Stimulated activated CD4-positive, alpha-beta T cell treated with anti-CD3 and anti-CD28 coated beads, Interleukin-4, amount 100 ng/mL, for 4 hours (primary cell): ENCODE measurements around the gene DLG3.
"Not testable (repeated sequence)": the region's sequence is repeated elsewhere in the genome, so short reads cannot be mapped to it uniquely, and the experiment has no call there.

Source experiments
- DNase-seq, 2 experiments: peaks; one replicate each; pipeline ENCODE4 v3.0.0-alpha.2; 2020

Gene DLG3

DNA sequence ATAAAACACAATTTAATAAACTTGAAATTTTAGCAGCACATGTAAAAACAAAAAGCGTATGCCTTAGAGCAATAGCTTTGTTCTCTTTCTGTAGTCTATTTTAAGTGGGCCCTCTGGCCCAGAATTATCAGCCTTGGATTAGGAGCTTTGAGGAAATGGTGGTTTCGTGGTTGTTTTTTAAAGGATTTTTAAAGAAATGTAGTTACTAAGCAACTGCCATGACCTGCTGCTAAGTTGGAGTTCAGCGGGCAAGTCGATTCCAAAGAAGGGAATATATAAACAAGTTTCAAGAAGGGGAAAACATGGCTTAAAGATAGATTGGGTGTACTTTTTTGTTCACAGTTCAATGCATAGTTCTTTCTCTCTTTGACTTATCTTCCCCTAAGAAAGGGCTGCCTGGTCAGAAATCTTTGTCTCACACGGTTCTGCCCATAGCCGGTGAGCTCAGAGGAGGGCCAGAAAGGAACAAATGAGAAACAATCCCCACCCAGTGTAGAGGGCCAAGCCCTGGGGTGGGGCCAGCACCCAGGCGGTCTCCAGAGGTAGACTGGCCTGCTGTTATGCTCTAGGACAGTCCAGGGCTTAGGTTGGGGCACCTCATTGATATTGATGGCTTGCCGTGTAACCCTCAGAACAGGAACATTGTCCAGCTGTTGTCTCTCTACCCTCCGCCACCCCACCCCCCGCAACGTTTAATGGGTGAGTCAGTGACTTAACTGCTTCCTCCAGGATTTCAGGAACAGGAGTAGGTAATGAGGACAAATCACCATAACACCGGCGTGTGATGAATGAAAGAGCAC, 32.5 kb downstream of the DLG3 start:
- no peak for DNase-seq

DNA sequence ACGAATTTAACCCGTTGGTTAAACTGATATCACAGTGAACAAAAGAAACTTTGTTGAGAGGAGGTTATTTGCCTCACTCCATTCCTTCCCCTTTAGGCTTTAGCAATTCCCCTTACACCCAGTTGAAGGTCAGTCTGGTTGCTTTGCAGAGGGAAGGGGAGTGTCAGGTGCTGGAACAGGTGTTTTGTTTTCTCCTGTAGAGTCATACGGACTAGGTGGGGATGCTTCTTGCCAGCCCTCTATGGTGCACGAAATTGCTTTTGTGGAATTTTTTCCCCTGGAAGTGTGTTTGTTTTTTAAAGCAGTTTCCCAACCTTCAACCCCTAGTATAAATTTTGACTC, 33.1 kb downstream of the DLG3 start:
- DNase-seq: no peak

DNA sequence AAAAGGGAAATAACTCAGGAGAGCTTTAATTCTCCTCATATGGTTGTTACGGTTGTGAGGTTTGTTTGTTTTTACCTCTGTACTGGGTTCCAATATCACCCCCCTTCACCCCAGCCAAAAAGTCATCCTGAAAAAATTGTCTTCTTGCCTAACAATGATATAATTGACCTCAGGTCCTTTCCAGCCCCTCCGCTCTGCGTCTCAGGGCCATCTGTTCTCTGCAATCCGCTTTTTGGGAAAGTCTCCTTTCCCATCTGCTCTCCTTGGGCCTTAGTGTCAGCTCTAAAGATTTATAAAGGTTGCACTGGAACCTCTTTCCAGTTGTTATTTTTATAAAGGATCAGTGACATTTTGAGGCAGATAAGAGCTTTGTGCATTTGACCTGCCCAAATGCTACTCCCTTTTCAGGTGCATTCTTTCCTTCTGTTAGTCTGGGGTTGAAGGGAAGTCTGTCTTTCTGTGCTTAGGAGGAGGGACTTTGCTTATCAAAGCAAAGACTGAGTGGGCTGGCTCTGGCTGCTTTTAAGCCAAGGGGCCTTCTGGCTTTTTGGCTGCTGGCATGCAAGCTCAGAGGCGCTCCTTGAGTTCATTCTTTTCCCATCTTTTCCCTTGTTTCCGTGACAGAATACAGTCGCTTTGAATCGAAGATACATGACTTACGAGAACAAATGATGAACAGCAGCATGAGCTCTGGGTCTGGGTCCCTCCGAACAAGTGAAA, 34.1 kb downstream of the DLG3 start:
- DNase-seq: no peak

DNA sequence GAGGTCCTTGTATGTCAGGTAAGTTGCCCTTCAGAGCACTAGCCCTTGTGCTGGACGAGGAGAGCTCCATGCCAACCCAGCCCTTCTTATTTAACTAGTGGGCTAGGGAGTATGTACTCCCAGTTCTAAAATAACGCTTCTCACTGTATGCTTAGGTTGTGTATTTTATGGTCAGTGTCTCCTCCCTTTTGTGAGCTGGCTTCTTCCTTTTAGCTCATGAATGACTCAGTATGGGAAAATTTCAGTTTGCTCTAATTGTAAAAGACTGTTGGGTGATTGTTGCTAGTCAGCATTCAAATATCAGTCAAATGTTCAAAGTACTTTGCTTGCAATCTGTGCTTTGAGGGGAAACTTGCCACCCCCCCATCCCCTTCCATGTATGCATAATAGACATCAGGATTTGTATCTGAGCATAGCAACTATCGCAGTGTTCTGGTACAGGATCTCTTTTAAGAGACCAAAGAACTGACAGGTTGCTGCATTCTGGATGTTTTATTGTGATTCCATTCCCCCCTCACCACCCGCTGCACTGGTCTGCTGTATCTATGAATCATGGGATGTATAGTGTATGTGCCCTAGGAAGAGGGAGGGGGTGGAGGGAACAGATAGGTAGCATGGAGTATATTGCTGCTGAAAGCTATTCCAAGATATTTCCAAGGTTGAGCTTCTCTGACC, 34.7 kb downstream of the DLG3 start:
- no peak for DNase-seq

DNA sequence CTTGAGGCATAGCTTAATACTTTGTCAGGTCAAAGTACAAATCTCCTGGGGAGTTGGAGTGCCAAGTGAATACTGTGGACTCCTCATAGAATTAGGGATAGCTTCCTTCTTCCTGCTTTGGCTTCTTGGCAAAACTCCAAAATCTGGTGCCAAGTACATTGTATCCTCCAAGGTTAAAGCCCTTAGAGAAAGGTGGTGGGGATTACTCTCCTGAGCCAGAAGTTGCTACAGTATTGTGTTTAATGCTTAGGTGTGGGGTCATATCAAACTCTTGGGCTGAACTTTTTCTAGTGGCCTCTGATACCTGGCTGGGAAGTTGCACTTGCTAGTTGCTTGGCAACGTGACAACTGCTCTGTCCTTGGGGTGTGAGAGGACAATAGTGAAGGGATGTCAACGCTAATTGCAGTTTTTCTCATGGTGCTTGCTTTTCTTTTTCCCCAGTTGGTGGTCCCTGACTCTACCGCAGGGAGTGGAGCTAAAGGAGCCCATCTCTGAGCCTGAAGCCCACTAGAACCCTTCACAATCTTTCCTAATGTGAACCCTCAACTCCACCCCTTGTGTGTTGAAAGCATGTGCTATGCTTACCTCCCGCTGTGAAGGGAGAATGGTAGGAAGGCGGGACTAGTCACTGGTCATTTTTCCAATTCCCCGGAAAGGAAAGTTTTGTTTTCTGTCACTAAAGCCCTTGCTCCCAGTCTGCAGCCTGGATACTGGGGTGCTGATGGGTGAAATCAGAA, 35.5 kb downstream of the DLG3 start:
- DNase-seq: no peak

DNA sequence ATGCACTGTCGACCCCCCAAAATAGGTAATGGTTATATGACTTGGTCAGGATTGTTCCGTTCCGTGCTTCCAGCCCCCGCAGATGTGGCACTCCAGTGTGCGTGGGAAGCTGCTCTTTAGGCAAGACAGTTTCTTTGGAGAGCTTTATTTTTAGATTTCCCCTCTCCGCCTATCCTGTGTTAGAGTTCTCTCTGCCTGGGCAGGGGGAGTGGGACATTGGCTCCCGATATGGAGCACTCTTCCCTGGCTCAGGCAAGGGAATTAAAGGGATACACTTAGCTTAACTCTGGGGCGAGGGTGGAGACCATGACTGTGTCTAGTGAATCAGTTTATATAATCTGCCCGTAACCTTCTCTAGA, 36.0 kb downstream of the DLG3 start:
- no peak for DNase-seq

DNA sequence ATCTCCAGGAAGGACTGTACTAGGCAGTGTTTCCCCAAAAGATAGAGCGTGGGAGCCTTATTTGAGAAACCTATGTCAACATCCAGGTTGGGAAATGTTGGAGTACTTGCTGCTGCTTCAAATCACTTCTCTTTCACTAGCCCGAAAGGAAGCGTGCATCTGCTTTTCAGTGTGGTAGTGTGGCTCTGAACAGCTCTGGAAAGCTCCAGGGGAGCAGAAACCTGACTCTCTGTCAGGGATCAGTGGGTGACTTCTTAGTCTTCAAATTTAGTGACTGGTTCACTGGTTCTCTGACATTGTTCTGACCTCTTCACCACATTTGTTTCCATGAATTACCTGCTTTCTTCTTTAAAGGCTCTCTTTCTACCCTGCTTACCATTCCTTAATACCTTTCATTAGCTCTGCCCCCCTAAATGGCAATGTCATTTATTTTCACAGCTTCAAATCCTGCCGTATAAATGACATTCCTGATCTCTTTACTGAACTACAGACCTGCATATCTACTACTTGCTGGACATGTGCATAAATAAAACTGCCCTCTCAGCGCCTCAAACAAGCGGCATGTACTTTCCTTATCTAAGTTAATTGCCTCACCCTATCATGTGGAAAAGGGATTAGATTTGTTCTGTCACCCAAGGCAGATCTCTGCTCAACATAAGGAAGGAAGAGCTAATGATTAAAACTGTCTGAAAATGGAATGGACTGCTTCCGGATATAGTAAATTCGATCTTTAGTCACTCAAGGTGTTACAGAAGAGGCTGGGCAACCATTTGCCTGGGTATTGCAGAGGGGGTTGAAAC, 37.0 kb downstream of the DLG3 start:
- DNase-seq: no peak

DNA sequence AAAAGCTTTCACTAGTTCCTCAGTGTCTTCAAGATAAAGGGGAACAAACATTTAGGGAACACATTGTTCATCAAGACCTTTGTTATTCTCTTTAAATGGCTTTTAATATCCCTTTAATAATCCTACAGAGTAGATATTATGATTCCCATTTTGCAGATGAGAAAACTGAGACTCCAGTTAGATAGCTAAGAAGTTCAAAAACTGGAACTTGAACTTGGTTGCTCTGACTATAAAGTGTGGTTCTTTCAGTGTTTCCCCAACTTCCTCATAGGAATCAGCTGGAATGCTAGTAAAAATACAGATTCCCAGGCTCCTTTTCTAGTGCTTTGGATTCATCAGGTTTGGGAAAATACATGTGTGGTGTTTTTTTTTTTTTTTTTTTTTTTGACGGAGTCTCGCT, 37.7 kb downstream of the DLG3 start:
- no peak for DNase-seq

DNA sequence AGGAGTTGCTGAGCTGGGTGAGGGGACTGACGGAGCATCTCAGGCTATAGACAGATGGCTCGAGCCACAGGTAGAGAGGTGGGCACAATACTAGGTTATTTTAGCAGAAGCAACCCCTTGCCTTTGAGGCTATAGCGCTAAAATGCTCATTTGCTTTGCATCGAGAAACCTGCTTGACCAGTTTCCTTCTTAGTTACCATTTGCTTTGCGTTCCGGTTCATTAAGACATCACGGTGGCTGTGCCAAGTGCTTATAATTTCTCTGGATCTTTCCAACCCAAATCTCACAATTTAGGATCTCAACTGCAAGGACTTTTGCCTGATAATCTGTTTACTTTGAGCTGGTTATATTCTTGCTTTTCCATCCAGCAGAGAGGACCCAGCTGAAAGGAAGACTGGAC, 40.8 kb downstream of the DLG3 start:
- DNase-seq: no peak

DNA sequence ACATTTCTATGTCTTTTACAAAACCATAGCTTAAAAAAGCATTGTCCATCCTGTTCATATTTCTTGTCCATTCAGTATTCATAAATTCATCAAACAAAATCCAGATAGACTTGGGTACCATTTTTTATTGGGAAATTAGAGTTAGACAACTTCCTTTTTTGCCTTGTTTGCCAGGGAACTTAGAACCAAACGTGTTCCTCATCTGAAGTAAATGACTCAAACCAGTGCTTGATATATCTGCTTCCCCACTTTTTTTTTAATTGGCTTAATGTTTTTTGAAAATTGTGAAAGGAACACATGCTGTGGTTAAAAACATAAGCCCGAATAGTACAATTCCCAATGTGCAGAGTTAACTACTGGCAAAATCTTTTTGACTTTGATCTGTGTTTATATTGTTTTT, 44.2 kb downstream of the DLG3 start:
- DNase-seq: no peak

DNA sequence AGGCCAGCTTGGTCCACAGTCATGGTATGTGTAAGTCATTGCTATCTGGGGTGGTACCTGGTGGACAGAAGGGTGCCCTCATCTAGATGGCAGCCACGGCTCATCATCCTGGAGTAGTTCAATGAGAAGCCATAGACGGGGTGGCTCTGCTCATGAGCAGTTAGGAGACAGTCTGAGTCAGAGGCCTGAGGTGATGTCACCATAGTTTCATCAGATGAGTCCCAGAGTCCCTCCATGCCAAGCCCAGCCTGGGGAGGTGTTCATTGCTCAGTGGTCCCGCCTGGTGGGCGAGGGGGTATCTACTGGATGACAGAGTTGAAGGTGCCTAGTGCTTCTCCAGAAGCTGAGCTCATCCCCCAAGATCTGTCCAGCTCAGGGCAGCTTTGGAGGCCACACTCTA, 49.8 kb downstream of the DLG3 start:
- DNase-seq: no peak

DNA sequence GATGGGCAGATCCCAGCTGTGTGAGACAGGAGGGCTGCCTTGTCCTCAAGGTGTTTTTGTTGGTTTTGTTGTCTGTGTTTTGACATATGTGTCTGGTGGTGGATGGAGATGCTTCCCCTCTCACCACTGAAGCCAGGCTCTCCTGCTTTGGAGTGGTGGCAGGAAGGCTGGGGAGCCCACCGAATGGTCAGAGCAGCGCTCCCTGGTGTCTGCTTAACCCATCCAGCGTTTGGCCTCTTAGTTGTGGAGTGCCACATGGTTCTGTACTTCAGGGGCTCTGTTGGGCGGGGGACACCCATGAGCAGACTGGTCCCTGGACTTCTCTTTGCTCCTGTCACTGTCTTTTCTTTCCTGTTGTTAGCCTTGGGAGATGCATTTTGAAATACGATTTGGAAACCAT, 51.9 kb downstream of the DLG3 start:
- no peak for DNase-seq

DNA sequence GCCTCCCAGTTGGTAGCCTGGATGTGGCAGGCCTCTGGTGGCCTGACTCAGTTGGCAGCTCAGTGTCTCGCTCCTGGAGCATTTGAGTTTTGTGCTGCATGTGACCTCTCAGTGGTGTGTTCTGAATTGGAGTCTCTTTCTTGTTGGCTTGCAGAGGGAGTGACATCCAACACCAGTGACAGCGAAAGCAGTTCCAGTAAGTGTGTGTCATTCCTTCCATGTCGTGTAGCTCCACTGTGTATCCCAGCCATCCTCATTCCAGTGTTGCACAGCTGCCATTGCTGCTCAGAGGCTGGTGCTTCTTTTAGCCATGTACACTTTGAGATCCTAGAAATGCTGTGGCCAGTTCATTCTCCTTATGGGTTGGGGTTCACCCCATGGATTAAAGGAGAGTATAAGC, 52.4 kb downstream of the DLG3 start:
- no peak for DNase-seq

DNA sequence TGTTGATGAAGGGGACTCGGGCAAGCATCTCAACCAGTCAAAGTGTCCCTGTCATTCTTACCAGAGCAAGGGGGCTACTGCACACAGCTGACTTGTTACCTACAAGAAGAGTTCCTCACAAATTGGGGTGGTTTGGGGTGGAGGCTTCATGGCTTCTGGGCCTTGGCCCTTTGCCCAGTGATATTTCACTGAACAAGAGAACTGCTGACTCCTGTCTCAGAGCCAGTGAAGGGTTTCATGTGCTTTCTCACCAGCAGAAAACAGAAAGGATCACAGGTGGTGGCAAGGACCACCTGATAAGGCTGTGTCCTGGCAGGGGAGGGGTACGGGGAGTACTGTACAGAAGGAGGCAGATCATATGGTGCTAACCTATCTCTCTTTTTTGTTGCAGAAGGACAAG, 53.5 kb downstream of the DLG3 start:
- no peak for DNase-seq

DNA sequence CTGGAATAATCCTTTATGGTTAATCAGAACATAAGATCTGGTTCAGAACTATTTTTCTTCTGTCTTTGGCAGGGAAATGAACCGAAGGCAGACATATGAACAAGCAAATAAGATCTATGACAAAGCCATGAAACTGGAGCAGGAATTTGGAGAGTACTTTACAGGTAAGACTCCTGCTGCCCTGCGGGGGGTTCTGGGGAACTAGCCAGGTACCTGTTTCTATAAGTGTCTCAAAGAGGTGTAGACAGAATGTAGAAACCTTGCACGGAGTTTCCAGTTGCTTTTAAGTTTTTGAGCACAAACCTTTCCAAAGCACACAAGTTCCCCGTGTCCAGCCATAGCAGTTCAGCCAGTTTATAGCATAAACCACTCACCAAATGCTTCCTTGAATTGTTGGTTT, 56.2 kb downstream of the DLG3 start:
- no peak for DNase-seq

DNA sequence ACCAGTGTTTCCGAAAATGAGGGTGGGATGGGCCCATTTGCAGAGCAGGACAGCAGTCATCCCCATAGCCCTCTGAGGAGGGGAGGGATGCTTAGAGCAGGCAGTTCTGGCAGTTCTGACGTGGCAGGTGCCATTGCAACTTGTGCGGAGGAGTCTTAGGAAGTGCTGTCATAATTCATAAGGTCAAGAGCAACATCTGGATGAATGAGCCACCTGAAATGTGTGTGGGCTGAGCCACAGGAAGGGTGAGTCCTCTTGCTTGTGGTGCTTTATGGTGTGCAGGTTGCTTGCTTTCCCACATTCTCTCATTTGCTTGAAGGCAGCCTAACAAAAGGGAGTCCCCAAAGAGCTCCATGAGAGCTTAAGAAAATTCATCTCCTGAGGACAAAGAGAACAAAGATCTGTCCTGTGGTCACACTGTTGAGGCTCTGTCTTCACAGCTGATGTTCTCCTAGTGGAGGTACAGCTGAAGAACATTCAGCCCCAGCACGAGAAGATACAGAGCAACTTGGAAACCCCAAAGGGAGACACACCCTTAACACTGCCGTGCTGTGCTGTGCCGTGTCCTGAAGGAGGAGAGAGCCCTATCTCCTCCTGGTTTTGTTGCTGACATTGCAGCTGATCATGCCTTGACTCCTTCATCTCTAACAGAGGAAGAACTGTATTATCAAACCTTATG, 60.3 kb downstream of the DLG3 start:
- peak in 1 of 2 experiments; percentile 2 for DNase-seq

DNA sequence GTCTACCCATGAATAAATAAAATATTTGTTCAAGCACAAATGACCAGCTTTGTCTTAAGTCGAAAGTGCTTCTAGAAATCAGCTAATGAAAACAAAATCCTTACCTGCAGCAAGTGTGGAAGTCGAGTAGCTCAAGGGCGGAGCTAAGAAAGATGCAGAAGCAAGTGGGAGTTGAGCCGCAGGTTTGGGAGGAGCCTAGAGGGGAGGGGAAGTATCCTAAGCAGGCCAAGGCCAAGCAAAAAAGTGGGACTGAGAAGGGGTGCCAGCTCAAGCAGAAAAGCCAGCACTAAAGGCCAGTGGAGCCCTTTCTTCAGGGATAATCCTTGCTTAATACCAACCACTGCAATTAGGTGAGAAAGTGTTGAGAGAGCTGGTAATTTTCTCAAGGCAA, 60.8 kb downstream of the DLG3 start:
- no peak for DNase-seq

DNA sequence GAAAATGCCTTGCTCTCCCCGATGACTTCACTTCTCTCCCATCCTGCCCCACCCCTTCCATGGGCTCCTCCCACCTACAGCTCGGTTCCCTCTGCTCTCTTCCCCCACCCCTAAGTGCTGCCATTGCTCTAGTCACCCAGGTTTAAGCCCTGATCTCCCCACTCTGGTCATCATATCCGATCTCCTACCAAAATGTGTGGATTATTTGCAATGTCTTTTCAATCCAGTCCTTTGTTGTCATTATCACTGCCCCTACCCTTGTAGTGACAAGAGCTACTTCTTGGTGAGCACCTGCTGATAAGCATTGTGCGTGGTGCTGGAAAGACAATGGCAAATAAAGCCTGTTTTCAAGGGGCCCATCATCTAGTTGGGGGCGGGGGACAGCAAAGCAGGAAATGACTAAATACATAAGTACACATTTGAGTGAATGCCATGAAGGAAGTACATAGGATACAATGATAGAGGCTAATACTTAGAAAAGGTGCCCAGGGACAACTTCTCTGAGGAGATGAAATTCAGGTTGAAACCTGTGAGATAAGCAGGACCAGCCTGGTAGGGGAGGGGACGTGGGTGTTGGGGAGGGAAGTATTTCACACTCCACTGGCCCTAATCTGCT, 63.8 kb downstream of the DLG3 start:
- DNase-seq: no peak

DNA sequence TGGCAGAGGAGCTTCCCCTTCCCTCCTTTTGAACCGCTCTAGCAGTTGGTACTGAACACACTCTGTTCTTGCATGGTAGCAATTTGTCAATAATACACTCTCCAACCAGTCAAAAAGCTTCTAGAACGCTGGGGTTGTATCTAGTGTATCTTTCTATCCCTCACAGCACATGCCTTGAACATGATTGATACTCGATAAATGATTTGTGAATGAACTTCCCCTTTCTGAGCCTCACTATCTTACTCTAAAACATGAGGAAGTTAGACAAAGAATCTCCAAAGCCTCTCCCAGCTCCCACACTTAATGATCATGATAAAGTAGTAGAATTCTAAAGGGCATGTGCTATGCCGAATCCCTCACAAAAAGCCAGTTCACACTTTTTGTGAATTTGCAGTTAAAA, 64.4 kb downstream of the DLG3 start:
- no peak for DNase-seq

DNA sequence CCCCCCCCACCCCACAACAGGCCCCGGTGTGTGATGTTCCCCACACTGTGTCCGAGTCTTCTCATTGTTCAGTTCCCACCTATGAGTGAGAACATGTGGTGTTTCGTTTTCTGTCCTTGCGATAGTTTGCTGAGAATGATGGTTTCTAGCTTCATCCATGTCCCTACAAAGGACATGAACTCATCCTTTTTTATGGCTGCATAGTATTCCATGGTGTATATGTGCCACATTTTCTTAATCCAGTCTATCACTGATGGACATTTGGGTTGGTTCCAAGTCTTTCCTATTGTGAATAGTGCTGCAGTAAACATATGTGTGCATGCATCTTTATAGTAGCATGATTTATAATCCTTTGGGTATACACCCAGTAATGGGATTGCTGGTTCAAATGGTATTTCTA, 70.6 kb downstream of the DLG3 start:
- not testable (repeated sequence) for DNase-seq

DNA sequence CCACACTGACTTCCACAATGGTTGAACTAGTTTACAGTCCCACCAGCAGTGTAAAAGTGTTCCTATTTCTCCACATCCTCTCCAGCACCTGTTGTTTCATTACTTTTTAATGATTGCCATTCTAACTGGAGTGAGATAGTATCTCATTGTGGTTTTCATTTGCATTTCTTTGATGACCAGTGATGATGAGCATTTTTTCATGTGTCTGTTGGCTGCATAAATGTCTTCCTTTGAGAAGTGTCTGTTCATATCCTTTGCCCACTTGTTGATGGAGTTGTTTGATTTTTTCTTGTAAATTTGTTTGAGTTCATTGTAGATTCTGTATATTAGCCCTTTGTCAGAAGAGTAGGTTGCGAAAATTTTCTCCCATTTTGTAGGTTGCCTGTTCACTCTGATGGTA, 71.1 kb downstream of the DLG3 start:
- not testable (repeated sequence) for DNase-seq

DNA sequence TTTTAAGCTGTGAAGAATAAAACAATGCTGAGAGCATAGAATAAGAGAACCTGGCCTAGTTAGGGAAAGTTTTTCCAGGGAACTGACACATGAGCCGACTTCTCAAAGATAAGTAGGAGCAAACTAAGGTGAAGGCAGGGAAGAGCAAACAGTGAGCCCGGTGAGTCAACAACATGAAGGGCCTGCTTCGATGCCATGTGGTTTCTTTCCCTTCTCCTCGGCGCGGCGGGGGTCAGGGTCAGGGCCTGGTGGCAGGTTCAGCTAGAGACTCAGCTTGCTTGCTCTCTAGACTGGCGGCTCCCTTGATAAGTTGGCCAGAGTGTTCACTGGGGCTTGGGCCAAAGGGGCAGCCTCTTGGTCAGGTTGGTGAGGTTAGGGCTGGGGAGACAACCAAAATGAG, 81.1 kb downstream of the DLG3 start:
- DNase-seq: no peak
